ENCODE data around the gene THY1. TPM values are rescaled to one million over a fixed set of nuclear protein-coding genes. Genes with fewer than 3 reads are reported as not detected.

Gene THY1
- total RNA-seq, result under 0.01 TPM in 1 of 2 replicates, not detected in the other

DNA sequence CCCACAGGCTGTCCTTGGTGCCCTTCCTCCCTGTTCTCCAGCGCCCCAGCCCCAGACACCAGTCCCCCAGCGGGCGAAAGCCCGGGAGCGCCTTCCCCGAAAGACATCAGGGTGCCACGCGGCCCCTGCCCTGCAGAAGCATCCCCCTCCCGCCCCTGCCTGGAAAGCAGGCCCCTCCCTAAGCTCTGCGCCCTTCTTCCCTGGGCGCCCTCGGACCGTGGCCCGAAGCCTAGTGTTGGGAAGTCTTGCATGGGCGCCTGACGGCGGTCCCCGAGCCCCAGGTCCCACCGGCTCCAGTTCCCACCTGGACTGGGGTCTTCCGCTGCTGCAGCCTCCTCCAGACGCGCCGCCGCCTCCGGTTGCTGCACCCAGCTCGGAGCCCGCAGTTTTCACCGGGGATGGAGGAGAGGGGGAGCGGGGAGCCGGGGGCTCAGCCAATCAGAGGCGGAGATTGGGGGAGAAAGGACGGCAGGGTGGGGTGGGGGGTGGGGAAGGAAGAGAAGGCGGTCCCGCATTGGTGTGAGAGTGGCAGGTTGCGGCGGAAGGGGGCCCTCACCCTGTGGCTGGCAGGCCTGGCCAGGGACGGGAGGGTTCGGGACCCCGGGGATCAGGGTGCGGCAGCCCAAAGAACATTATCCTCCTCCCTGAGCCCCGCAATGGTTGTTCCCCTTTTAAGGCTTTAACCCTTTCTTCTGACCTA is at the start of gene THY1:
TSS of gene THY1 (minus strand) at position 364 of the 700 bp plus-strand sequence. CDS start 2,267 bp downstream, outside the sequence.

DNA sequence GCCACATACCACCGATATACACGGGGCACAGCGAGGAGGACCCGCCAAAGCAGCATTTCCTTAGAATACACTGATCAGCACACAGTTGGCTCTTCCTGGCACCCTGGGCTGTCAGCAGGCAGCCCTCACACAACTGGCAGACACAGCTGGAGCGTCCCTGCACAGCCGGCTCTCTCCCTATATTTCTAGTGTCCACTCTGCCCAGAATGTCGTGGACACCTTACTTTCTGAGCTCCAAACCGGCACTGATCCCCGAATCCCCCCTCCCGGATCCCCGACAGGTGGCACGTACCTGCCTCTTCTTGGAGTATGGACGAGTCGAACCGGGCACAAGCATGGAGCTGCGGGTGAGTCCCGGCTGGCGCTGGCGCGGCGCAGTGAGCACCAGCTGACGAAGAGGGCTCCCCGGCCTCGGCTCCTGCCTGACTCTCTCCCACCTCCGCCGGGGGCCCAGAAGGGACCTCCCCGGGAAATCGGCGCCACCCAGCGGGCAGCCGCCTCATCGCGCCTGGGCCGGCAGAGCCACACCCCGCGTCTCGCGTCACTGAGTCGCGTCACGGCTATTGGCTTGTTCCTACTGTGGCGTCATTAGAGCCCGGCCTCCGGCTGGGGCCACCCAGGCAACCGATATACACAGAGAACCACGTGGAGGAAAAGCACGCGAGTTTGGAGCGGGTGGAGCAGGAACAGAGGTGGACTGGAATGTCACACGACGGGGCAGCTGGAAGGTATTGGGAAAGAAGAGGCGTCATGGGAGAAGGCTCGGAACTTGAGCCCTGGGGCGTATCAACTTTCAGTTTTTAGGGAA is 41.6 kb downstream of the THY1 start, which contains the start of gene USP2:
TSS of gene USP2 (minus strand) at position 510 of the 808 bp plus-strand sequence. CDS start 8,210 bp downstream, outside the sequence.

Other genes with a start within 250 kb of the THY1 start
- gene NHERF4, start 237.7 kb downstream of the THY1 start, total RNA-seq, result 0.07 TPM in 1 of 2 replicates, not detected in the other
- 9.9 and 14.6 TPM in 2 replicates for gene CBL, start 216.8 kb downstream of the THY1 start, total RNA-seq
- gene MCAM, start 106.0 kb downstream of the THY1 start, total RNA-seq, result 21.2 and 67.8 TPM in 2 replicates
- gene RNF26, start 88.6 kb downstream of the THY1 start, total RNA-seq, result 3.4 and 11.7 TPM in 2 replicates
- gene C1QTNF5, start 82.3 kb downstream of the THY1 start, total RNA-seq, result 0.34 and 0.36 TPM in 2 replicates
- not detected in 2 replicates for gene MFRP, start 76.5 kb downstream of the THY1 start, total RNA-seq
- gene USP2, start 41.5 kb downstream of the THY1 start, total RNA-seq, result 1.4 and 2.4 TPM in 2 replicates

Data from nasal cavity respiratory epithelium epithelial cell of viscerocranial mucosa (primary cell).